Adrenal gland (tissue), 5 donors: ENCODE measurements around the gene AKAP13.

ENCODE experiments used
- CTCF ChIP-seq, 6 experiments: fragments of 450-650 bp in 4 of 6; fragments of 200-600 bp in 2 of 6; sonication (generic) in 1 of 6; IDR thresholded peaks; 1 replicate in 5 of 6; 2 replicates in 1 of 6; pipeline versions ENCODE4 v1.5.1 to v1.8.0; 2016 to 2021; ENCODE audit warnings: antibody characterized with exemption in 6 of 6, mild to moderate bottlenecking in 2 of 6, moderate library complexity in 1 of 6
- POLR2A ChIP-seq, 2 donors: fragments of 450-650 bp; IDR thresholded peaks; one replicate each; pipeline ENCODE4 v1.6.1; 2017; ENCODE audit warnings: antibody characterized with exemption in 2 of 2, mild to moderate bottlenecking in 2 of 2, moderate library complexity in 1 of 2
- donor health status: DM: no; HTN: no; CAD: no.

GRCh38 chr15:85725019-85725418 is 344.6 kb downstream of the AKAP13 start:
- TF ChIP-seq POLR2A (IDR thresholded peaks at IDR 0.05): no peak
- no peak for TF ChIP-seq CTCF (IDR thresholded peaks at IDR 0.05)
